CD4-positive, alpha-beta T cell treated with Interleukin-4 for 4 hours (primary cell): ENCODE data around the gene BRD4.
A peak's percentile ranks its signal among the peaks of the same experiment; 100 is the strongest.

Experiments
- DNase-seq: peaks from one replicate; pipeline ENCODE4 v3.0.0-alpha.2; 2020

Gene BRD4

GRCh38 chr19:15222738-15223648 is 109.3 kb downstream of the BRD4 start:
- peak; percentile 79 for DNase-seq

GRCh38 chr19:15220833-15221232 is 111.5 kb downstream of the BRD4 start:
- DNase-seq: no peak

GRCh38 chr19:15218501-15218900 is 113.8 kb downstream of the BRD4 start:
- DNase-seq: no peak

GRCh38 chr19:15216363-15216762 is 116.0 kb downstream of the BRD4 start:
- DNase-seq: no peak

- no peak for DNase-seq
Observed at GRCh38 chr19:15213715-15214381, 118.5 kb downstream of the BRD4 start.

- no peak for DNase-seq
Observed at GRCh38 chr19:15212711-15213110, 119.6 kb downstream of the BRD4 start.

GRCh38 chr19:15210323-15210781 is 122.0 kb downstream of the BRD4 start:
- peak; percentile 16 for DNase-seq

GRCh38 chr19:15201374-15202023 is 130.8 kb downstream of the BRD4 start:
- DNase-seq: no peak

GRCh38 chr19:15200553-15201364 is 131.6 kb downstream of the BRD4 start, which contains the start of gene NOTCH3:
Gene NOTCH3 (minus strand): TSS chr19:15200995. CDS start chr19:15200905, 90 bp downstream.
- no peak for DNase-seq

- no peak for DNase-seq
Observed at GRCh38 chr19:15199661-15200552, 132.4 kb downstream of the BRD4 start.

GRCh38 chr19:15198951-15199660 is 133.2 kb downstream of the BRD4 start:
- DNase-seq: no peak

- no peak for DNase-seq
Observed at GRCh38 chr19:15197942-15198341, 134.4 kb downstream of the BRD4 start.

GRCh38 chr19:15197275-15197941 is 134.9 kb downstream of the BRD4 start:
- DNase-seq: no peak

GRCh38 chr19:15196360-15197005 is 135.9 kb downstream of the BRD4 start:
- no peak for DNase-seq

- DNase-seq: no peak
Observed at GRCh38 chr19:15195371-15196334, 136.7 kb downstream of the BRD4 start.

- DNase-seq: no peak
Observed at GRCh38 chr19:15194938-15195337, 137.4 kb downstream of the BRD4 start.

- DNase-seq: no peak
Observed at GRCh38 chr19:15191982-15192381, 140.4 kb downstream of the BRD4 start.

GRCh38 chr19:15191514-15191913 is 140.8 kb downstream of the BRD4 start:
- DNase-seq: no peak
